Fibroblast of skin of right quadriceps (primary cell): Measurements from ENCODE around the gene TTC29.
"Not testable (repeated sequence)": the region's sequence is repeated elsewhere in the genome, so short reads cannot be mapped to it uniquely, and the experiment has no call there.

ENCODE experiments used
- DNase-seq: peaks from one replicate; pipeline ENCODE4 v3.0.0-alpha.2; 2013

TTC29 gene

DNA sequence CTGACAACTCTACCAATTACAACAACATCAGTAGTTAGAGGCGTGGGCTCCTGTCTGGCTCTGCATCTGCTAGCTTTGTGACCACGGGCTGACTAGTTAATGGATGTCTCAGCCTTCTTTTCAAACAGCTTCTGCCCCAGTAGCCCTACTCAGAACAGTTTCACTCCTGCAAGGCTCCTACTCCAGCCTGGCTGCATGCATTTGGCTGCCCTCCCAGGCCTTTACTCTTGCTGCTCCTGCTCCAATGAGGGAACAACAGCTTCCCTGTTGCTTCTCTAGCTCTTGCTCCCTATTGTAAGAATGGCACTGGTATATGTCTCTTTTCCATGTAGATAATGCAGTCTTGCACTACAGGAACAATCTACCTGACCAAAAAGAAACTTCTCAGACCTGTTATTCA lies 93.3 kb downstream of the TTC29 start:
- no peak for DNase-seq

DNA sequence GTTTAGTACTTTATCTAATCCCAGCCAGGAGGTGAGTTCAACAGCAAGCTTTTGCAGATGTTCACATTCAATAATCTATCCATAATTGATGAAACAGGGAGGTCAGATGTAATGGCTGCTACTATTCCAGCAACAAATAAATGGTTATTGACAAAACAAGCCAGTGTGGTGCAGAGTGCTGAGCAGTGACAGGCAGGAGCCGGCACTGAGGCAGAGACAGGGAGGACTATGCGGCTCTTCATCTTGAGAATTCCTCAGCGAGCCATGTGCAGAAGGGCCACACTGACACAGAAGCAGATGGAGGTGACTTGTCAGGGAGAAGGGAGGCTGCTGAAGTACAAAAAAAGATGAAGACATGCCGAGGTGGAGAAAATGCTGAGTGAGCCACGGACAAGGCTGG lies 98.3 kb downstream of the TTC29 start:
- DNase-seq = no peak

DNA sequence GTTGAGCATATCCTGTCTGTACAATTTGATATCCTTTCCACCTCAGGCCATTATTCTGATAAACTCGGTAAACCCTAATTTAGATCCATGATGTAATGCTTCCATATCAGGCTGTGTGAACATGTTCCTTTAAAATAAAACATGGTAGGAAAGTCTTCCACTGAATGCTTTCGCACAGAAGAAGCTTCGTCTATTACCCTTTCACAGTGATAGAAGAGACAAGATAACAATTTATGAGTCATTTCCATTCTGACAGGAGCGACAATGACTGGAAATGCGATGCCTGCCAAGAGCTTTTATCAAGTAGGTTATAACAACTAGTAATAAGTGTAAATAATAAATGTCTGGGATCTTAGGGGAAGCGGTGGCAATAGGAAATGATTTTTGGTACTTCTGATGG lies 98.8 kb downstream of the TTC29 start:
- no peak for DNase-seq

DNA sequence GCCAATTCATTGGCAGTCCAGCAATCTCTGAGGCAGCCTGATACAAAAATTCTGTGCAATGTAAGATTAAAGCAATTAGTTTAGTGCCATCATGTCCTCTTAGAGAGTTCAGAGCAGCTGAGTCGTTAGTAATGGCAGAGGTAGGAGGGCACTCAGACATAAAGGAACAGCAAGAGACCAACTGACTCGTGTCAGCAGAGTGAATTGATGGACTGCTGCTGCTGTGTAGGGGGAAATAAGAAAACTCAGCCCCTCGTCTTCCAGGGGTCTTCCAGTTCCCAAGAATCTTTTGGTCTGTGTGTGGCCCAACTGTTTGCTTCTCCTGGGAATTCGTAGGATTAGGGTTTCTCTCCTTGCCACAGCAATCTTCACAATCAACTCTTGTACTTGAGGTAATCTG lies 100.9 kb downstream of the TTC29 start:
- DNase-seq = no peak

DNA sequence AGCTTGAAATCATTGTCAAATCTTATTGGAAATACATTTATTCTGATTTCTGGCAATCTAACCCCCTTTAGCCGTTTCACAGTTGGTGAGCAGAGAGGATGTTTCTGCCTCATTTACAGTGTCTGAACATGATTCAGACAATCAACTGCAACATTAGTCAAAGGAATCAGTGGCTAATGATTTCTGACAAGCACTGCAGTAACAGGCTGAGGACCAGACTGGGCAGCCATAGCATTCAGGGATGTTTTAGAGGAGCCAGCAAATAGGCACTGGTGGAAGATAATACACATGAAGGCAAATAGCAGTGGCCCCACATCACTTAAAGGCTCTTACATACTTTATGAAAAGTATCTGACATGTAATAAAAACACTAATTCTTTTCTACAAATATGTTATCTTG lies 102.8 kb downstream of the TTC29 start:
- no peak for DNase-seq

DNA sequence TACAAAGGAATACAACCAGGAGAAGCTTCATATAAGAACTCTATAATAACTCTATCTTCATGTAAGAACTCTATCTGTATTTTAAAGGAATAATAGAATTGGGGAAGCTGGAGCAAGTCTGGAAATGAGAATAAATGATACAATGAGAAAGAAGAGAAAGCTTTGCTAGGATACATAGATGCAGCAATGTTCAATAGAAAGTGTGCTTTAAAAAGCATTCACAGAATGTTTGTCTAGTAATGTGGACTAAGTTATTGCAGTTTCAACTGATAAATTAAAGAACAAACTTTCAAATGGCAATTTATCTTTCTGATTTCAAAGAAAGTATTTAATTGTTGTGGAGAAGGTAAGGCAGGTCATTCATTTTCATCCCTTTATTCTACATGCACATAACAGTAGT lies 104.9 kb downstream of the TTC29 start:
- no peak for DNase-seq

DNA sequence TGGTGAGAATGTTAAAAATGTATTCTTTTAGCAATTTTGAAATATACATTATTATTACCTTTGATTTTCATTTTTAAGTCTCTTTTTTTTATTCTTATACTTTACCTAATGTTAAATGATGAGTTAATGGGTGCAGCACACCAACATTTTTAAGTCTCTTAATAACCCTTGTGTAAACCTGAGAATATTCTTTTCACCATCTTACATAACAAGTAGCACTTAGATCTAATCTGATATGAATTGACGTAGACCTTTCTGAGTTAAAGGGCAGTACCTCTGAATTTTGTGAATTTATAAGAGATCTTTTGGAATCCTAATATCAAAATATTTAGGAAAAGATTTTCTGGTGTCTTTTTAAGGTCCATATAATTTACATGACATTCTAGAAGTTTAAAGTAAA lies 110.6 kb downstream of the TTC29 start:
- DNase-seq = no peak

DNA sequence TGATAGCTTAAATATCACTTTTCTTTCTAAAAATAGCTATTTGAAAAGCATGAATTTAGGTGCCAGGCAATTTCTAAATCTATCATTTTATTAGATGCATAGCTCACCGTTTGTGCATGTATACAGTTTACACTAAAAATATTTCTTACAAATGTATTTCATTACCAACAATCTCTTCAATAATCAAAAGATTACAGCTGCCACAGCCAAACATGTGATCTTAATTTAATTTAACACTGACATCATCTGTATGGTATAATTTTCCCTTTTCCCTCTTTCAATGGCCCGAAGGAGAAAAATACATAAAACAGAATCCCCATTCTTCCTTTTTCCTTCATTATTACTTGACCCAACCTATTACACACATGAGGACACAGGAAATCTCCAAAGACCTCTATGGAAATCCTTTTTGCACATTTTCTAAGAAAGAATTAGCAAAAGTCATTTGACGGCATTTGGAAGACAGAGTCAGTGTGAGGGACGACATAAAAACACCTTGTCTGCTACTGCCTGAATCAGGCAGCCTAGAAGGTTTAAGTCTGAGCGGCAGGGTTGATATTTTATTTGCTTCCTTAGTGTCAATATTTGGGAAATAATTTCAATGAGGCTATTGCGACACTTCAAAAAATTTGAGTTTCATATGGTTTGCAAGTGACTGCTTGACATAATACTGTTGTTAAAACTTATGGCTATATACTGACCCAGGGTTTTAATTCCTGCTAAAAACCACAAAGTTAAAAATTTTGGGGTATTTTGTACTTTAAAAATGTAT lies 111.2 kb downstream of the TTC29 start:
- no peak for DNase-seq

DNA sequence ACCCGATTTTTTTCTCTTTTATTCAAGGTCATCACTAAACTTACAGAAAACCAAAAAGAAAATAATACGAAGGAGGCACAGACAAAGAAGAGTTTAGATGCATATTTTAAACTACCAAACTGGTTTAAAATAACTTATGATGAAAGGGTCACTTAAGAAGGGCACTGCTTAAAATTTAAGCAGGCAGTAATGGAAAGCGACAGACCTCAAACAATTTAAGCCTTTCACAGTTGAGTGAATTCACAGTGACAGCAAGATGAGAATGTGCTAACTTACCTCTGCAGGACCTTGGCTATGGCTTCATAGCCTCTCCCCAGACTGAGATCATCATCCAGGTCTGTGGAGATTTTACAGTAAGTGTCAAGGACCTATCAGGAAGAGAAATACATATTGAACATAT lies 112.1 kb downstream of the TTC29 start:
- DNase-seq = no peak

DNA sequence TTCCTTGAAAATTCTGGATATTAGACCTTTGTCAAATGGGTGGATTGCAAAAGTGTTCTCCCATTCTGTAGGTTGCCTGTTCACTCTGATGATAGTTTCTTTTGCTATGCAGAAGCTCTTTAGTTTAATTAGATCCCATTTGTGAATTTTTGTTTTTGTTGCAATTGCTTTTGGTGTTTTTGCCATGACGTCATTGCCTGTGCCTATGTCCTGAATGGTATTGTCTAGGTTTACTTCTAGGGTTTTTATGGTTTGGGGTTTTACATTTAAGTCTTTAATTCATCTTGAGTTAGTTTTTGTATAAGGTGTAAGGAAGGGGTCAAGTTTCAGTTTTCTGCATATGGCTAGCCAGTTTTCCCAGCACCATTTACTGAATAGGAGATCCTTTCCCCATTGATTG lies 122.7 kb downstream of the TTC29 start:
- DNase-seq = not testable (repeated sequence)

DNA sequence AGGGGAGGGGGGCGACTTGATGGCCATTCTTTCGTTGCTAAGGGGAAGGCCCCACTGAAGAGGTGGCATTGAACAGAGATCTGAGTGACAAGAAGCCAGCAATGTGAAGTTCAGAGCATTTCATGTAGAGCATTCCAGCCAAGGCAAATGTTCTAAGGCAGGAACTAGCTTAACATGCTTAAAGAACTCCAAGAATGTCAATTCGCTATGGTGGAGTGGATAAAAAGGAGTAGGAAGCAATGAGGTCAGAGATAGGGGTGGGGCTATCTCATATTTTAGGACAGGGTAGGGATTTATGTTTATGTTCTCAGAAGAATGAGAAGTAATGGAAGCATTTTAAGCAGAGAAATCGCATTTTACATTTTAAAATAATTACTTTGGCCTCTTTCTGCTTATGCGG lies 130.9 kb downstream of the TTC29 start:
- no peak for DNase-seq

DNA sequence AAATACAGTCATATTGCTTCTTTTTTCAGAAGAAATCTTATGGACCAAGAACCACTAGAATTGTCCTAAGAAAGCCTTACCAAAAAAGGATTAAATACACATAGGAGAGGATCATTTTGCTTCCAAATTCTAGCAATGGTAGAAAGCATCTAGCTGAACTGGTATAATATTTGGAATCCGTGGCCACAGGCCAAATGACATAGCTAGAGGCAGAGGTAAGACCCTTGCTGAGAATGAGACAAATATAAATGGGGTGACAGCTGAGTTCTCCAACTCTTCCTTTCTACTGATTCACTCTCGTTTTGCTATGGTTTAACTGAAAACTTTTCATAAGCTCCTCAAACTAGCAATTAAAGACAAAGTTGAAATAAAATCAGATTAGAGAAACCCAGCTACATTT lies 150.0 kb downstream of the TTC29 start:
- DNase-seq = no peak

DNA sequence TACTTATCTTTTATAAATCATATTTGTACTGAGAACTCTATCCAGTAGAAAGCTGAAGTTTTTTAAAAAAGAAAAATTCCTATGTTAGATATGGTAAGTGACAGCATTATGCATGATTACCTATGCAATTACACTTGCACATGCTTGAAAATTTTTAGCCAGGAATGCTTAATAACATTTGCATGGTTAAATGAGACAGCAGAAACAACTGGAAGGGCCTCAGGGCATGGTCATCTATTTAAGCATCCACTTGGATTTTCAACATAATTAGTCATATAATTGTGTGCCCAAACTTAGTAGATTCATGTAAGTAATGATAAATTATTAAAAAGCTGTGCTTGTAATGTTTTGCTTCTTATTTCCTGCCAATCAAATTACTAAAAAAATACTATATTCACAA lies 151.9 kb downstream of the TTC29 start:
- no peak for DNase-seq

DNA sequence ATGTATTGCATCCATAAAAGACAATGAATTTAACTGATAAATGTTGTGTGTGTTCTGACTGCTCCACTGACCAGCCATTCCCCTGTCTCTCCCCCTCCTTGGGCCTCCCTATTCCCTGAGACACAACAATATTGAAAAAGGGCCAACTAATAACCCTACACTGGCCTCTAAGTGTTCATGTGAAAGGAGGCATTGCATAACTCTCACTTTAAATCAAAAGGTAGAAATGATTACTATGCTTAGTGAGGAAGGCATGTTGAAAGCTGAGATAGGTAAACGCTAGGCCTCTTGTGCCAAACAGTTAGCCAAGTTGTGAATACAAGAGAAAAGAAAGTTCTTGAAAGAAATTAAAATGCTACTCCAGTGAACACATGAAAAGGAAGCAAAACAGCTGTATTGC lies 154.2 kb downstream of the TTC29 start:
- DNase-seq = no peak

DNA sequence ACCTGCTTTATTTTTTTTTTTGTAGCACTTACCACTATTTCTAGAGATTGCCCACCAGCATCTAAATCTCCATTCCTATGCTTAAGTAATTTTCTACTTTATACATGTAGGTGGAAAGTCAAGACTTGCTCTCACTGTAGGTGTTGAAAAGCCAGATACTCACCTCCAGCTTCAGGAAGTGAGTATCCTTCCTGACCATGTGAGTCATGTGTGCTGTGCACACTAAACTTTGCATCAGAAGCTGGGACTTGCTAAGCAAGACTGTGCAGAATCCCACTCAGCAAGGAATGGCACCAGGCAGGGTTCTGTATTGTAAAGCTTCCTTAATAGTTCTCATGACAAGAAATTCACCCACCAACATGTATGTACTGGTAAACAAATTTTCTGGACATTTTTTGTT lies 155.1 kb downstream of the TTC29 start:
- DNase-seq = no peak

DNA sequence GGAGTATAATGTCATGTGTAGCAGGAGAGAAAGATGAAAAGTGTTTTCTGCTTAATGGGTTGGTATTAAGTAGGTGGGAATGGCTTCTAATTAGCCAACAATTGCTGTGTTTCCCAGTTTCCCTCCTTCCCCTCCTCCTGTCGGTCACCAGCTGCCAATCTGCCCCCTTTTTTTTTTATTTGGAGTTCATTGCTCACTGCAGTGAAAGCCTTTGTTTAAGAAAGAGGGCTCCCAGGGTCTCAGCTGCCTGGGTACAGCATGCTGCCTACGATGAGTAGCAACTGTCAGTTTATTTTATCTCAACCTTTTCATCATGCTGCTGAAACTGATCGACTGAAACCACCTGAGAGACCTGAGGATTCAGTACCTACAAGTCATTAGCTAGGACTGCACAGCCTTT lies 157.9 kb downstream of the TTC29 start:
- no peak for DNase-seq

DNA sequence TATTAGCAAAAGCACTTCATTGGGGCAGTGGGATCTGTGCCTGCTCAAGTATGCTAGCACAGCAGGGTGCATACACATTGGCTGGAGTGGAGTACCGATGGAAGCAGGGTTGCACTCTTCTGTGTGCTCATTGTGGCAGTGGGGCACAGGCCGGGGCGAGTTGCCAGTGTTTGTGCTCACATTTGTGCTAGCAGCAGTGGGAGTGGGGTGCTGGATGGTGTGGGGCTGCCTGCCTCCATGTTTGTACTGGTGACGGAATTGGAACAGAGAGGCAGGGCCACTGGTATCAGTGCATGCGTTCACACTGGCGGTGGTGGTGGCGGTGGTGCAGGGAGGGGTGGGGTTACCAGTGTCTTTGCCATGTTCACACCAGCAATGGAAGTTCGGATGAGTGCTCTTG lies 169.0 kb downstream of the TTC29 start:
- DNase-seq = no peak

DNA sequence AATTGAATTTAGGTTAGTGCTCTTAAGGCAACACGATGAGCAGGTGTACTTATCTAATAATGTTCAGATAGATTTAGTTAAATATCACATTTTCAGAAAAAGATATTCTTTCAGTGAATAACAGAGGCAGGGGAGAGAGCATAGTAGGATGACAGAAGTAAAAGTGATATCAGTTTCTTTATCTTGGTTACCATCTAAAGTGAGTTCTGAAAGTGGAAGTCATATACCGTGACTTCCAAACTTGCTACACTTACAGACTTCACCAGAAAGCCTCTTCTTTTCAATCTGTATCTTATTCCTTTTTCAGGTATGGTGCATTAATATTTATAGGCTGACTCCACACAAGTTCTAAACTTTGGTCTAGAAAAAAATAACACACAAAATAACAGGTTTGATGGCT lies 182.1 kb downstream of the TTC29 start:
- no peak for DNase-seq

DNA sequence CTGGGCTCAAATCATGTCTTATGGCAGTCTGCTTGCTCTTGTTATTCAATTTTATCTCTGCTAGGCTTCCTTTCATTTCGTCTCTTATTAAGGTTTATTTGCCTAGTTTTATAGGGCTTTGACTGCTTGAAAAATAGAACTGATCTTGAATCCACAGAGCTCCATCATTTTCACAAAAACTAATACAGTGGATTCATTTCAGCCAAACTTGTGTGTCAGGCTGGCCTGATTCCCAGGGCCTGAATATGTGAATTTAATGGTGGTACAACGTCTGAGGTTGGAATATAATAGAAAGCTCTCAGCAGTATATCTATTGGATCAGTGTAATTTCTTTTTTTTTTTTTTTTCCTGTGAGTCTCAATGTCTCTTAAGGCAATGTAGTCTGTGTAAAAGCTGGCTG lies 183.6 kb downstream of the TTC29 start:
- no peak for DNase-seq

DNA sequence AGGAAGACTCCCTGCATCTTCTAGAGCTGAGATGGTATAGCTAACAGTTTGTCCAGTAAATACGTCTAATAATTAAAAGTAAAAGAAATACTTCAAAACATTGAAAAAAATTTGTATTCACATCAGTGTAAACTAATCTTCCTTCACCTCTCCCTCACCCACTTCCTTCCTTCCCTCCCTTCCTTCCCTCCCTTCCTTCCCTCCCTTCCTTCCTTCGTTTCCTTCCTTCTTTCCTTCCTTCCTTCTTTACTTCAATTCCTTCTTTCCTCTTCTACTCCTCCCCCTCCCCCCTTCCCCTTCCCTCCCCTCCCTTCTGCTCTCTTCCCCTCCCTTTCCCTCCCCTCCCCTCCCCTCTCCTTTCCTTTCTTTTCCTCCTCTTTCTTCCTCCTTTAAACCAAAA lies 203.2 kb downstream of the TTC29 start:
- DNase-seq = no peak

DNA sequence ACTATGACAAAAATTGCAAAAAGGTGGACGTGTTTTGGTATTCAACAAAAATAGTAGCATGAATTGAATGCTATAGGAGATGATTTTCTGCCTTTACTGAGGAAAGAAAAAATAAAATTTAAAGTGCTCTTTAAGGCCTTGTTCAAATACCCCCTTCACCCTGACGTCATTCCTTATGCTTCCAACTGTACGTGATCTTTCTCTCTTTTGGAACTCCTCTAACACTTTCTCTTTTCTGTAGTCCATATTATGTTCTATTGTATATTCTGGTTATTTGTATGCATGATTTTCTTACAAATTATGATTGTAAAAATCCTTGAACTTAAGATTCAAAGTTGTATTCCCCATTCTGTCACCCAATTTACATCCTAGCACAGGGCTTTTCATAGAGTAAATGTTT lies 206.5 kb downstream of the TTC29 start:
- no peak for DNase-seq

DNA sequence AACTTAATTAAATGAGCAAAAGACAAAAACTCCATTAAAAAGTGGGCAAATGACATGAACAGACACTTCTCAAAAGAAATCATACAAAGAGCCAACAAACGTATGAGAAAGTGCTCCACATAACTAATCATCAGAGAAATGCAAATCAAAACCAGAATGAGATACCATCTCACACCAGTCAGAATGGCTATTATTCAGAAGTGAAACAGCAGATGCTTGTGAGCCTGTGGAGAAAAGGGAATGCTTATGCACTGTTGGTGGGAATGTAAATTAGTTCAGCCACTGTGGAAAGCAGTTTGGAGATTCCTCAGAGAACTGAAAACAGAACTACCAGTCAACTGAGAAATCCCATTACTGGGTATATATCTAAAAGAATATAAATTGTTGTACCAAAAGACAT lies 222.1 kb downstream of the TTC29 start:
- not testable (repeated sequence) for DNase-seq

DNA sequence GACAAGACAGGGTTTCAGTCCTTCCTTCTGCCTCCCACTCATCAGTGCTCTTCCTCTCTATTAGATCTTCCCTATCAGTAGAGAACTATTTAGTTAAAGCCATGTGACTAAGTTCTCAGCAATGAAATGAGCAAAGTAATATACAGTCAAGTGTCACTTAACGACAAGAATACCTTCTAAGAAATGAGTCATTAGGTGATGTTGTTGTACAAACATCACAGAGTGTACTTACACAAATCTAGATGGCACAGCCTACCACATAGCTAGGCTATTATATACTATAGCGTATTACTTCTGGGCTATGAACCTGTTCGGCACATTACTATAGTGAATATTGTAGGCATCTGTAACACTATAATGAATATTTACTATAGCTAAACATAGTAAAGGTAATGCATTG lies 235.7 kb downstream of the TTC29 start:
- DNase-seq = no peak

DNA sequence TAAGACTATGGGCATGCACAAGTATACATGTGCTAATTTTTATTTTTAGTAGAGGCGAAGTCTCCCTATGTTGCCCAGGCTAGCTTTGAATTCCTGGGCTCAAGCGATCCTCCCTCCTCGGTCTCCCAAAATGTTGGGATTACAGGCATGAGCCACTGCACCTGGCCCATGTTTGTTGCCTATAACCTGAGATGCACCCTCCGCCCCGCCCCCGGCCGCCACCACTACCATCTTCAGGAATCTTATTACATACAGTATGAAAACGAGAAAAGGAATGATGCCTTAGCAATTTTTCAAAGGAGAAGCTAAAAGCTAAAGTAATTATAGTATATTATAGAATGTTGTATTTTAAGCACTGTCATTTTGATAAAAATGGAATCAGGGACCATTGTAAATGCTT lies 245.8 kb downstream of the TTC29 start:
- DNase-seq = no peak

DNA sequence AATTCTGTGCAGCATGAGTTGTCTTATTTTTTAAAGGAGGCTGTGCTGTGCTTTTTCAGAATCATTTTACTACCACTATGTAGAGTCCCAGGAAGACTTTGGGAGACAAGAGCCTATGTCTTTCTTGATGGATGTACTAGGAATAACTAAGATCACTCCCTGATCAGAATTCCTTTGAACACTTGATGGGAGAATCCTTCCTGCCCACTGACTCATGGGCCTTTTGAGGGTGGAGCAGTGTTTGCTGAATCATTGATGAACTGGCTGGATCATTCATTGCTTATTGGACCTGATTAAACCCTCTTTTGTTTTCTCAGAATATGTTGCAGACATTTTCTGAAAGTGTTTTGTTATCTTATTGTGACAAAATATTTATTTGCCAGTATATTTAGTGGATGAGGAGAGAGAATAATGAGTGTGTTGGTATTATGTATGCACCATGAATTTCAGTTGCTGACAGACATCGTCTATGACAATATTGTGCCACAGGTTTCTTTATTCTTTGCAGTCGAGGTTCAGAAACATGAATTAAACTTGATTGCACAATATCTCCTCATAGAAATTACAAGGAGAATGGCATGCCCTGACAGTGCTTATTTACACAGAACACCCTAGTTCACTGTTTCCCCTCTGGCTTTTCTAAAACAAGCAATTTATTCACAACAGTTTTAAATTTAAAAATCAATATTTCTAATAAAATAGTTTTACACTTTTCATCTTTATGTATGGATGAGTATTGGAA lies 270.7 kb downstream of the TTC29 start:
- no peak for DNase-seq
